Erythroblast (primary cell): Measurements from ENCODE around the gene PDZD7.

Experiments
- GATA1 ChIP-seq: IDR thresholded peaks from 2 replicates; pipeline ENCODE4 v1.6.1; 2011; ENCODE audit warnings: low read depth, mild to moderate bottlenecking, control low read depth, low read length, moderate library complexity
- POLR2A ChIP-seq: IDR thresholded peaks from 2 replicates; pipeline ENCODE4 v1.6.1; 2011; ENCODE audit warnings: mild to moderate bottlenecking, low read length

DNA sequence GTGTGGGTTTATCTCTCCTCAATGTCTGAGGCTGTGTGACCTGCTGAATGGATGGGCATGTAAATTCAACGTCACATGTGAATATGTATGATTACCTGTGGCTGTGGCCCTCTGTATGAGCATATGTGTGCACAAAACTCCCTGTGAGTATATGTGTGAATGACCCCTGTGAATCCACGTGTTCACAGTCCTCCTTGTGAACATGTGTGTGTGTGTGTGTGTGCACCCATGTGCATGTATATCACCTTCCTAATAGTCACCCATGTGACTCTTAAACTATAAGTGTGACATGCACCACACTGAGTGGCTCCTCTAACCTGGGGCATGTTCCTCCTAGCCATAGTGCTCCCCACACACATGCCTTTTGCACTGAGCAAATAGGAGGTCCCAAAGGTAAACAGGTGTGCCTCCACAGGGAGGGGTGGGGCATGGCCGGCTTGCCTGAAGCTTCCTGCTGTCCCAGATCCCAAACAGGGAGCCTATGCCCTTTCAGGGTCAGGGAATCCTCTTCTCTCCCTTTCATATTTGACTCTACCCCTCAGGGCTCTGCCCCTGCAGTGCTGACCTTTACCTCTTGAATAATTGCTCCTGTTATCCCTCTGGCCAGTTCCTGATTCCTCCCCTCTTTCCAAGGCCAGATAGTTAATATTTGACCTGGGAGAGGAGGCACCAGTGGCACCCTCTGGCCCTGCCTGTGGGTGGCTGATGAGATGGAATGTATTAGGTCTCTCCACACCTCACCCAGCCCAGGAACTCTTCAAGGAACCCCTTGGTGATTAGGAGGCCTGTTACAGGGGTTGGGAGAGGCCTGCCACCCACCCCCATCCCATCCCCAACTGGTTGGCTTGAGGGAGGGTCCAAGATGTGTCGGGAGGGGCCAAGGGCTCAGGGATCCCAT is 59.8 kb downstream of the PDZD7 start:
- TF ChIP-seq POLR2A (no peak), GATA1 (no peak)
